ENCODE data around the gene ALDH6A1.

DNA sequence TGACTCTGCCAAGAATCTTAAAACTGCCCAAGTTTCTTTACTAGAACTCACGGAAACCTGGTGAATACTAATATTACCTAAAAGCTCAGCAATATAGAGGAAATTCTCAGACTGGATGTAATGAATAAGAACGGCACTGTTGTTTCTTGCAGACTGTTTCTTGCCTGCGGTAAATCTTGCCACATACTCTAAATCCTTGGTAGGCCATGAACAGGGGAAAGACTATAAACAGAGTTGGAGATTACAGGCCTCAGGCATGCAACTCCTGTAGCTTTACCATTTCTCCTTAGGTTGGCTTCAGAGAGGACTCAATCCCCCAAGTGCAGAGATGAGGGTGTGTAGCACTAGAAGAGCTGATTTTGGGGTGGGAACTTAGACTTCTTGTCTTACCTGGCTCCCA lies 1.1 kb downstream of the ALDH6A1 start:
- TF ChIP-seq ZFX (IDR thresholded peaks at IDR 0.05): no peak
- TF ChIP-seq, protein P1, sequence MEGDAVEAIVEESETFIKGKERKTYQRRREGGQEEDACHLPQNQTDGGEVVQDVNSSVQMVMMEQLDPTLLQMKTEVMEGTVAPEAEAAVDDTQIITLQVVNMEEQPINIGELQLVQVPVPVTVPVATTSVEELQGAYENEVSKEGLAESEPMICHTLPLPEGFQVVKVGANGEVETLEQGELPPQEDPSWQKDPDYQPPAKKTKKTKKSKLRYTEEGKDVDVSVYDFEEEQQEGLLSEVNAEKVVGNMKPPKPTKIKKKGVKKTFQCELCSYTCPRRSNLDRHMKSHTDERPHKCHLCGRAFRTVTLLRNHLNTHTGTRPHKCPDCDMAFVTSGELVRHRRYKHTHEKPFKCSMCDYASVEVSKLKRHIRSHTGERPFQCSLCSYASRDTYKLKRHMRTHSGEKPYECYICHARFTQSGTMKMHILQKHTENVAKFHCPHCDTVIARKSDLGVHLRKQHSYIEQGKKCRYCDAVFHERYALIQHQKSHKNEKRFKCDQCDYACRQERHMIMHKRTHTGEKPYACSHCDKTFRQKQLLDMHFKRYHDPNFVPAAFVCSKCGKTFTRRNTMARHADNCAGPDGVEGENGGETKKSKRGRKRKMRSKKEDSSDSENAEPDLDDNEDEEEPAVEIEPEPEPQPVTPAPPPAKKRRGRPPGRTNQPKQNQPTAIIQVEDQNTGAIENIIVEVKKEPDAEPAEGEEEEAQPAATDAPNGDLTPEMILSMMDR (conservative IDR thresholded peaks at IDR 0.05): no peak
